Left lobe of liver (tissue), 2 donors: ENCODE results near the gene APOM. TPM values are rescaled to one million over a fixed set of nuclear protein-coding genes. Genes with fewer than 3 reads are reported as not detected.

Source experiments
- ATAC-seq: fragments of 200-7000 bp; cut with Tn5 transposase; one replicate; pipeline ENCODE4 v1.9.1; 2020; ENCODE audit warnings: mild to moderate bottlenecking, moderate library complexity
- DNase-seq: peaks from one replicate; pipeline ENCODE4 v3.0.0-alpha.2; 2020; ENCODE audit warnings: low spot score
- total RNA-seq: library from RNA; stranded (reverse); gene quantifications from one replicate; pipeline ENCODE4 v1.2.1, GENCODE V29; 2021
- donor health status: DM: no; HTN: no; CAD: no; lungs with moderate emphysema.
- donor health status: DM: no; HTN: yes; CAD: no.

The APOM gene
- total RNA-seq, 1 donor from 2014 or later, result 97.1 TPM

- peak; percentile 37 for ATAC-seq
- peak; percentile 66 for DNase-seq
These were observed 46.1 kb downstream of the APOM start for GRCh38 chr6:31701666-31702404.

- ATAC-seq (peak; percentile 7), DNase-seq (no peak)
These were observed 46.7 kb downstream of the APOM start for GRCh38 chr6:31702405-31702818.

DNA sequence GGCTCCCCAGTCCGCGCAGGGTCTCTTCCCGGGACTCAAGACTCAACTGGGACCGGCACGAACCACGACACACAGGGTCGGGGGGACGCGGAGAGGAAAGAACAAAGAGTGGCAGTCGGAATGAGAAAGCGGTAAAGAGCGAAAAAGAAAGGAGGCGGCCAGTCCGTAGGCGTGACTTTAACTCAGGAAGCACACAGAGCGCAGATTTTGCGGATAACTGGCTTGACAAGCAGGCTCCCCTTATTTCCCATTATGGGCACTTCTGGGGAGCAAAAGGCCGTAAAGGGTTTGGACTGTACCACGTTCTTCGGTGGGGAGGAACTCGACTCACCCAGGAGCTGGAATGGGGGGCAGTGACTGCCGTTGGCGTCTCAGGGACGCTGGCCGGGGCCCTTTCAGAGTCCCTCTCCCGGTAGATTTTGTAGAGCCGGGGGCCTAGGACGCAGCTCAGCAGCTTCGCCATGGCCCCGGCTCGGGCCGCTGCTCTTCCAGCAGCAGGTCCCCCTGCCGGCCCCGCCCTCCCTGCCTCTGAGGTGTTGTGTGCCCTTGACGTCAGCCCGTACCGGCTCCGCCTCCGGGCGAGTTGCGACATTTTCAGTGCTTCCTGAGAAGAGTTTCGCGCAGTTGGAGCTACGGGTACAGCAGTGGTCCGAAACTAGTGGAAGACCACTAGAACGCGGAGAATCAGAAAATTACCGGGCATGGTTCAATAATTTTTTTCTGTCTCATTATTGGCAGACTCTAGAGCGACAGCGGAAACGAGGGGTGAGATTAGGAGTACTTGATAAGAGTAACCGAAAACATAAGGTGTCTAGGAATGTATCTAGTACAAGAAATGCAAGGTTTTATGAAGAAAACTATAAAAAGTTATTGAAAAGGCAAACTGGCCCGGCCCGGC, 47.4 kb downstream of the APOM start, which contains the start of gene ABHD16A:
TSS of gene ABHD16A (minus strand) at position 506 of the 898 bp plus-strand sequence. CDS start at position 463, 43 bp downstream.
- ATAC-seq, result peak; percentile 95
- peak; percentile 99 for DNase-seq

GRCh38 chr6:31705931-31706330, 50.2 kb downstream of the APOM start:
- no peak for DNase-seq
- no peak for ATAC-seq

- DNase-seq, result no peak
- no peak for ATAC-seq
These were observed 50.9 kb downstream of the APOM start, which contains the start of gene LY6G6F for GRCh38 chr6:31706599-31706998. LY6G6F (plus strand) TSS chr6:31706866; CDS start chr6:31706907, 41 bp downstream.

DNA sequence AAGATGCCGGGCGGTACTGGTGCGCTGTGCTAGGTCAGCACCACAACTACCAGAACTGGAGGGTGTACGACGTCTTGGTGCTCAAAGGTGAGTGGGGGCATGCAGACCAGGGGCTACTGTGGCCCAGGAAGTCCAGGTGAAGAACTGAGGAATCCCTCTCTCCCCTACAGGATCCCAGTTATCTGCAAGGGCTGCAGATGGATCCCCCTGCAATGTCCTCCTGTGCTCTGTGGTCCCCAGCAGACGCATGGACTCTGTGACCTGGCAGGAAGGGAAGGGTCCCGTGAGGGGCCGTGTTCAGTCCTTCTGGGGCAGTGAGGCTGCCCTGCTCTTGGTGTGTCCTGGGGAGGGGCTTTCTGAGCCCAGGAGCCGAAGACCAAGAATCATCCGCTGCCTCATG, 52.0 kb downstream of the APOM start:
- no peak for DNase-seq
- no peak for ATAC-seq

Other genes starting within 250 kb of the APOM start
- 0.78 TPM for gene MICB, start 157.7 kb upstream of the APOM start, total RNA-seq
- not detected for gene MCCD1, start 126.9 kb upstream of the APOM start, total RNA-seq
- 126 TPM for gene DDX39B, start 113.9 kb upstream of the APOM start, total RNA-seq
- not detected for gene ATP6V1G2, start 109.3 kb upstream of the APOM start, total RNA-seq
- gene NFKBIL1, start 108.3 kb upstream of the APOM start, total RNA-seq, result 9.4 TPM
- 0.93 TPM for gene LTA, start 83.6 kb upstream of the APOM start, total RNA-seq
- gene TNF, start 80.3 kb upstream of the APOM start, total RNA-seq, result 0.68 TPM
- 1.7 TPM for gene LTB, start 73.5 kb upstream of the APOM start, total RNA-seq
- 10.2 TPM for gene LST1, start 69.6 kb upstream of the APOM start, total RNA-seq
- not detected for gene NCR3, start 62.9 kb upstream of the APOM start, total RNA-seq
- 7.2 TPM for gene AIF1, start 40.7 kb upstream of the APOM start, total RNA-seq
- 47.3 TPM for gene PRRC2A, start 35.2 kb upstream of the APOM start, total RNA-seq
- 141 TPM for gene BAG6, start 3.2 kb upstream of the APOM start, total RNA-seq
- gene C6orf47, start 4.9 kb downstream of the APOM start, total RNA-seq, result 7.9 TPM
- gene GPANK1, start 9.1 kb downstream of the APOM start, total RNA-seq, result 7.7 TPM
- 45.8 TPM for gene CSNK2B, start 10.2 kb downstream of the APOM start, total RNA-seq
- gene LY6G5B, start 14.1 kb downstream of the APOM start, total RNA-seq, result 4.0 TPM
- gene LY6G5C, start 25.2 kb downstream of the APOM start, total RNA-seq, result 0.88 TPM
- gene ABHD16A, start 47.4 kb downstream of the APOM start, total RNA-seq, result 35.1 TPM
- not detected for gene LY6G6F, start 51.0 kb downstream of the APOM start, total RNA-seq
- not detected for gene LY6G6D, start 59.5 kb downstream of the APOM start, total RNA-seq
- gene LY6G6C, start 65.9 kb downstream of the APOM start, total RNA-seq, result not detected
- gene MPIG6B, start 67.5 kb downstream of the APOM start, total RNA-seq, result 0.33 TPM
- 22.2 TPM for gene DDAH2, start 73.4 kb downstream of the APOM start, total RNA-seq
- 37.7 TPM for gene CLIC1, start 80.6 kb downstream of the APOM start, total RNA-seq
- 5.2 TPM for gene MSH5, start 84.1 kb downstream of the APOM start, total RNA-seq
- gene SAPCD1, start 106.8 kb downstream of the APOM start, total RNA-seq, result 0.73 TPM
- 2.3 TPM for gene VWA7, start 121.4 kb downstream of the APOM start, total RNA-seq
- 52.6 TPM for gene VARS1, start 139.9 kb downstream of the APOM start, total RNA-seq
- gene LSM2, start 151.1 kb downstream of the APOM start, total RNA-seq, result 9.8 TPM
- 0.60 TPM for gene HSPA1L, start 159.4 kb downstream of the APOM start, total RNA-seq
- 89.1 TPM for gene HSPA1A, start 159.6 kb downstream of the APOM start, total RNA-seq
- gene HSPA1B, start 171.8 kb downstream of the APOM start, total RNA-seq, result 50.8 TPM
- 20.1 TPM for gene NEU1, start 206.9 kb downstream of the APOM start, total RNA-seq
- gene SLC44A4, start 223.1 kb downstream of the APOM start, total RNA-seq, result 0.86 TPM
- gene EHMT2, start 241.8 kb downstream of the APOM start, total RNA-seq, result 15.7 TPM
- 0.86 TPM for gene ZBTB12, start 246.2 kb downstream of the APOM start, total RNA-seq